Measurements from ENCODE around the gene AVPI1. TPM values are rescaled to one million over a fixed set of nuclear protein-coding genes. Genes with fewer than 3 reads are reported as not detected.

Gene AVPI1
- total and polyA plus RNA-seq, 2 of the 13 experiments (the other 11 are each of a cell fraction or from before 2014, with no cell fraction given): 39.8 to 61.2 TPM

GRCh38 chr10:97632949-97633884, 53.8 kb downstream of the AVPI1 start, which contains the start of gene MORN4 (continued):
- TF ChIP-seq IRF1 (CRISPR knock-in tag; IDR thresholded peaks at IDR 0.05; ENCODE audit: low read depth) (no peak), ETV5 (CRISPR knock-in tag; IDR thresholded peaks at IDR 0.05; ENCODE audit: borderline replicate concordance) (no peak), NR2F6 (IDR thresholded peaks at IDR 0.05) (no peak), NR2F6 (CRISPR knock-in tag; IDR thresholded peaks at IDR 0.05) (no peak), MAFF (IDR thresholded peaks at IDR 0.05; ENCODE audit: low read depth, low read length) (no peak), E2F1 (CRISPR knock-in tag; IDR thresholded peaks at IDR 0.05) (0 out of 2 replicates have a peak, but pooled peaks have one; percentile 44), ZNF44 (CRISPR knock-in tag; IDR thresholded peaks at IDR 0.05) (no peak), REXO4 (CRISPR knock-in tag; IDR thresholded peaks at IDR 0.05; ENCODE audit: borderline replicate concordance) (no peak), ZNF143 (CRISPR knock-in tag; IDR thresholded peaks at IDR 0.05) (peak; percentile 18), ZNF883 (CRISPR knock-in tag; IDR thresholded peaks at IDR 0.05; ENCODE audit: not compliant biosample characterization) (peak; percentile 48), DZIP1 (CRISPR knock-in tag; IDR thresholded peaks at IDR 0.05) (no peak), ATF6 (CRISPR knock-in tag; conservative IDR thresholded peaks at IDR 0.05) (no peak), GMEB2 (CRISPR knock-in tag; IDR thresholded peaks at IDR 0.05; ENCODE audit: low read depth) (no peak), ZNF781 (CRISPR knock-in tag; IDR thresholded peaks at IDR 0.05; ENCODE audit: borderline replicate concordance, not compliant biosample characterization) (no peak), ZBTB43 (CRISPR knock-in tag; conservative IDR thresholded peaks at IDR 0.05) (0 out of 2 replicates have a peak, but pooled peaks have one; percentile 10), CENPBD1 (CRISPR knock-in tag; IDR thresholded peaks at IDR 0.05; ENCODE audit: borderline replicate concordance, low read depth) (no peak), ZNF383 (CRISPR knock-in tag; IDR thresholded peaks at IDR 0.05; ENCODE audit: borderline replicate concordance) (no peak)

Measured in HepG2 (cell line).